Hypothalamus (tissue), 51 donors: Measurements from ENCODE around the gene GNG7.
"Not testable (repeated sequence)": the region's sequence is repeated elsewhere in the genome, so short reads cannot be mapped to it uniquely, and the experiment has no call there.

Source experiments
- DNase-seq, 51 donors: peaks; one replicate each; lab custom pipeline; 2025; lab: John Stamatoyannopoulos, UW

Gene GNG7

DNA sequence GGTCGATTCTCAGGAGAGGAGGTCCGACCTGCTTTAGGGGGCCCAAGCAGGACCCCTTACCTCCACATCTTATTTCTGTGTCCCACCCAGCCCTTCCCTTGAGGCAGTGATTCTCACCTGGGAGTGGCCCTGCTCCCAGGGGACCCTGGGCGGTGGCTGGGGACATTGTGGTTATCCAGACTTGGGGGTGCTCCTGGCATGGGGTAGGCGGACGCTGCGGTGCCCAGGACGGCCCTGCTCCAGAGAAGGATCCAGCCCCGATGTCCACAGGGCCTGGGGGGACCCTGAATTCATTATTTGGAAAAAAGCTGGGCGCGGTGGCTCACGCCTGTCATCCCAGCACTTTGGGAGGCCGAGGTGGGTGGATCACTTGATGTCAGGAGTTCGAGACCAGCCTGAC lies 142.1 kb downstream of the GNG7 start:
- no peak for DNase-seq

DNA sequence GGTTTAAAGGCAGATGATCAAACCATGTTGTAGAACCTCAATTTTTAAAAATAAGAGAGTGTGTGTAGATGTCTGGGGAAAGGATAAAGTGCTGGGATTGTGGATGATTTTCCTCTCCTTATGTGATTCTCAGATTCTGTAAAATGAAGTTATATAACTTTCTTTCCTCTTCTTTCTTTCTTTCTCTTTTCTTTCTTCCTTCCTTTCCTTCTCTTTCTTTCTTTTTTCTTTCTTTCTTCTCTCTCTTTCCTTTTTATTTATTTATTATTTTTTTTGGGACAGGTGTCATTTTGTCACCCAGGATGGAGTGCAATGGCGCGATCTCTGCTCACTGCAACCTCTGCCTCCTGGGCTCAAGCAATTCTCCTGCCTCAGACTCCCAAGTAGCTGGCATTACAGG lies 144.0 kb downstream of the GNG7 start:
- no peak for DNase-seq

DNA sequence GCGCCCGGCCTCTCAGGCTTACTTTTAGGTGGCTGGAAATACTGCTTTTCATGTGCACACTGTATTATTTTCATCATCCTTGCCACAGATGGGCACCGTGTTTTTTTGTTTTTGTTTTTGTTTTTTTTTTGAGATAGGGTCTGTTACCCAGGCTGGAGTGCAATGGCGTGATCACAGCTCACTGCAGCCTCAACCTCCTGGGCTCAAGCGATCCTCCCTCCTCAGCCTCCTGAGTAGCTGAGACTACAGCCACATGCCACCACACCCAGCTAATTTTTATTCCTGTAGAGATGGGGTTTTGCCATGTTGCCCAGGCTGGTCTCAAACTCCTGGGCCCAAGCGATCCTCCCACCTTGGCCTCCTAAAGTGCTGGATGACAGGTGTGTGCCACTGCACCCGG lies 144.4 kb downstream of the GNG7 start:
- not testable (repeated sequence) for DNase-seq

DNA sequence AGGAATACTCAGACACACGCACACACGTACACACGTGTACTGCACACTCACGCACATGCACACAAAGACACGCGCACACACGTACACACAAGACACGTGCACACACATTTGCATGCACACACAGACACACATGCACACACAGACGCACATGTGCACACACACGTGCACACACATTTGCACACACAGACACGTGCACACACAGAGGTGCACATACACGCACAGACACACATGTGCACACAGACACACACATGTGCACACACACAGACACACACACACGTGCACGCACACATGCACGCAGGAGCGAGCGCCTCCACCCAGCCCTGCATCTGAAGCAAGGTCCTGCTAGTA lies 145.4 kb downstream of the GNG7 start:
- no peak for DNase-seq

DNA sequence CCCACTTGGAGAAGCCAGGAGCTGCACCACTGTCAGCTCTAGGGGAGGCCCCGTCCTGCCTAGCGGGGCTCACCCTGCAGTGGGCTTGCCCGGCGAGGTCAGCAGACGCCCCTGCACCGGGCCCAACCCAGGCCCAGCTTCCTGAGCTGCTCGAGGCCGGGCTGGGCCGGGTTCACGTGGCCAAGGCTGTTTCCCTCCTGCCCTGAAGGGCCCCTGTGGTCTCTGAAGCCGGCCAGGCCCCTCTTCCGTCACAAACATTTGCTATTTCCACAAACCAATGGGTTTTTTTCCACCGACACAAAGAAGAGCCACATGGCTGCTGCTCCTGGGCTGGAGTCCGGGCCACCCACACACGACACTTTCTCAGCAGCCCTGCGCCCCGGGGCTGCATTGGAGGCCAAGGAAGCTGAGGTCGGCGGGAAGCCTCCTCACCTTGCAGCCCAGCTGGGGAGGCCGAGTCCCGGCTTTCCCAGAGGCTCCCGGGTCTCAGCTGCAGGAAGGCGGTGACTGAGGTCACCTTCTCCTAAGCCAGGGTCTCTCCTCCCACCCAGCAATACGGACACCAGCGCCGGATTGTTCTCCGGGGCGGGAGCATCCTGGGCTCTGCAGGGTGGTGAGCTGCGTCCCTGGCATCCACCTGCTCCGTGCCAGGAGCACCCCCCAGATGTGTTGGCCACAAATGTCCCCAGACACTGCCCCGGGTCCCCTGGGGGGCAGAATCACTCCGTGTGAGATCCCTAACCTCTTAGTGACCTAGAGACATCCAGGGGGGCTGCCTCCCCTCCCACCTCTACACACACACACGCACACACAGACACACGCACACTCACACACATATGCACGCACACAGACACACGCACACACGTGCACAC lies 146.0 kb downstream of the GNG7 start:
- peak in 1 of 51 donors; percentile 25 for DNase-seq

DNA sequence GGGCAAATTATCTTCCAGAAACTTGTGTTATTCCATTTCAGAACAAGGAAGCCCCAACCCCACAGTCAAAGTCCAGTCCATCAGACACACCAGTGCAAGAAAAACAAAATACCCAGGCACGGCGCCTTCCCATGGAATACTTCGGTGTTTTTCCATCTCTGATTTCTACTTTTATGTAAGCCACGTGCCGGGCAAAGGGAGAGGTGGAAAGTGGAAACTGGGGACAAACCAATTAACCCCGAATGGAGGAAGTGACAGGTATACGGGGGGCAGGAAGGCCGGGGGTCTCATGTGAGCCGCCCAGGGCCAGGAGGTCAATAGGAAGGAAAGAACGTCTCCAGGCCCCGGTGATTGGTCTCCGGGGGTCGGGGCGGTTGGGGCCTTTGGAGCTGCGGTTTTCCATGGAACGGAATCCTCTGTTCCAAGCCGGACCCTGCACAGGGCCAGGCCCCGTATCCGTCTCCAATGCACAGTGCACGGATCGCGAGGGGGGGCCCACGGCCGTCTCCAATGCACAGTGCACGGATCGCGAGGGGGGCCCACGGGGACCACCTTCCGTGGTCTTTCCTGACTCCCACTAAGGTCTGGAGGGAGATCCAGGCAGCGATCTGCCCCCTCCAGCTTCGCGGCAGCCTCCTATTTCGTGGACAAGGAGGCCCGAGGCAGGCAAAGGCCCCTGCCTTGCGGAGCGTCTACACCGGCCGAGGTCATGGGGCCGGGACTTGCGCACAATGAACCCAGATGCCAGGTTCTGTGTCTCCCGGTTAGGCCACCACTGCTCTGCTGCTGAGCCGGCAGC lies 146.9 kb downstream of the GNG7 start:
- no peak for DNase-seq

DNA sequence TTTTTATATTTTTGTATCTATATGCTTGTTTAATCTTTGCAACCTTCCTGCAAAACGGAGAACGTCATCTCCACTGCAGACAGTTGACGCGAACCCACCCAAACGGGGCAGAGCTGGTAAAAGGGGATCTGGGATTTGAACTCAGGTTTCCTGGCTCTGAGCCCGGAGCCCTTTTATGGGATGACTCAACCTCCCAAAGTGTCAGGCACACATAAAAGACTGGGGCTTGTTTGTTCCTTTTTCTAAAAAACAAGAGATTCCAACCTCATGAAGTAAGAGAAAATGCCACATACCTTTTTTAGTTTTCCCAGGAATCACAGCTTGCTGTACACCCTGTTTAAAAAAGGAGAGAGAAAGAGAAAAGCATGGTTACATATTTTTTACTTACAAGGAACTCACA lies 147.6 kb downstream of the GNG7 start:
- DNase-seq: peak in 2 of 51 donors; percentile 16 to 22

DNA sequence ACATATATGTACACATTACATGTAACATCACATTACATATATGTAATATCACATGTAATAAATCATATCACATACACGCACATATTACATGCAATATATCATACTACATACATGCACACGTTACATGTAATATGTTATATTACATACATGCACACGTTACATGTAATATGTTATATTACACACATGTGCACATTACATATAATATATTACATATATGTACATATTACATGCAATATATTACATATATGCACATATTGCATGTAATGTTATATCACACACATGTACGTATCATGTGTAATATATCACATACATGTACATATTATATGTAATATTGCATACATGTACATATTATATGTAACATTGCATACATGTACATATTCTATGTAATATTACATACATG lies 149.0 kb downstream of the GNG7 start:
- DNase-seq: no peak

DNA sequence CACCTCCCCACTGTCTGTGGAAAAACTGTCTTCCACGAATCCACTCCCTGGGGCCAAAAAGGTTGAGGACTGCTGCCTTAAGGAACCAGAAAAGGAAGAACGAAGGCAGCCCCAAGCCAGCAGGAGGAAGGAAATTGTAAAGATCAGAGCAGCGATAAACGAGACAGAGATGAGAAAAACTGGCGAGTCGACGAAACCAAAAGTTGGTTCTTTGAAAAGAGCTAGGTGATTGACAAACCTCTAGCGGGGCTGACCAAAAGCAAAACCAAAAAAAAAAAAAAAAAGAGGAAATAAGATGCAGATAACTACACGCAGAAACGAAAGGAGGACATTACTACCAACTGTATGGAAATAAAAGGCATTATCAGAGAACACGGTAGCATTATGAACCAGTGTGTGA lies 149.6 kb downstream of the GNG7 start:
- no peak for DNase-seq

DNA sequence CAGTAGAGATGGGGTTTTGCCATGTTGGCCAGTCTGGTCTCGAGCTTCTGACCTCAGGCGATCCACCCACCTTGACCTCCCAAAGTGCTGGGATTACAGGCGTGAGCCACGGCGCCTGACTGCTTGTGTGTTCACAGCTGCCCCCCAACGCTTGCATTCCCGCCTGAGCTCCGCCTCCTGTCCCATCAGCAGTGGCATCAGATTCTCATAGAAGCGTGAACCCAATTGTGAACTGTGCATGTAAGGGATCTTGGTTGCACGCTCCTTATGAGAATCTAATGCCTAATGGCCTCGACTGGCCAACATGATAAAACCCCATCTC lies 150.7 kb downstream of the GNG7 start:
- DNase-seq: no peak

DNA sequence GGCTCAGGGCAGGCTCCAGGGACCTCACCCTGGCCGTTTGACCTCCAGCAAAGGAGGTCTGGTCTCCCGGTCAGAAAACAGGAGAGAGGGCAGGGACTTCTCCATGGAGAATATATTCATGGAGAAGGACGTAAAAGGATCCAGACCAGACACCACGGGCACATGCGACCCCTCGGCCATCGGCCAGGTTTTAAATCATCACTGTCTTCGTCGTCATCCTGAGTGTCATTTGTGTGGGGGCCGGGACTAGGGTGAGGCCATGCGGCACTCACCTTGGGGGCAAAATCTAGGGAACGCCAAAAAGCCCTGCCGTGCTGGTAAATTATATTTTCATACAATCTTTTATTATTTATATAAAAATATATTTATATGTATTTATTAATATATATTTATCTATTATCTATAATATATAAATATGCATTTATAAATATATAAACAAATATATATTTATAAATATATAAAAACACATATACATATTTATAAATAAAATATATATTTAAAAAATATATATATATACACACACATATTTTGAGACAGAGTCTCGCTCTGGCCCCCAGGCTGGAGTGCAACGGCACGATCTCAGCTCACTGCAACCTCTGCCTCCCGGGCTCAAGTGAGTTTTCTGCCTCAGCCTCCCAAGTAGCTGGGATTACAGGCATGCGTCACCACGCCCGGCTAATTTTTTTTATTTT lies 151.2 kb downstream of the GNG7 start:
- DNase-seq: no peak

DNA sequence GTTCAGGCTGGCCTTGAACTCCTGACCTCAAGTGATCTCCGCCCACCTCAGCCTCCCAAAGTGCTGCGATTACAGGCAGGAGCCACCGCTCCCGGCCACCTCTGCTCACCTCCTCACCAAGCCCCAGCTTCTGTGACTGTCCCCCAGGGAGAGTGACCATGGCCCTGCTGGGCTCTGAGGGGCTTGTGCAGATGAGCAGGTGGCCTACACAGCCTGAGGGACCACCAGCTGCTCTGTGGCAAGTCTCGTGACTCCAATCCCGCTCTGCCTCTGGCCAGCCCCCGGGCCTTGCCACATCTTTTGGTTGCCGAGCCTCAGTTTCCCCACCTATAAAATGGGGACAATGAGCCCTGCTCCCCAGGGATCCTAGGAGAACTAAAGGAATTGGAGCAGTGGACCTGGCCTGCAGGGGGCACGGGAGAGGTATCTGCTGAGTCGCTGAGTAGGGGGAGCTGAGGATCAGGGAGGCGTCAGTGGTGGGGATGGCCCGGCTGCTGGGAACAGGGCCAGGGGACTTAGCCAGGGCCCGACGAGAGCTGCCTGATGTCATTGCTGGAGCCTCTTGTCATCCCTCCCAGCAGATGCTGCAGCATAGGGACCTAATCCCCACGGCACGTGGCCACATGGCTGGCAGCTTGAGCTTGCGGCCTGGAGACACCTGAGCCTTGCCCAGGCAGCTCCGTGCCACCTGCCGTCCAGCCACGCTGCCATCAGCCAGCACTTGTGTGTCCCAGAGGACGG lies 151.9 kb downstream of the GNG7 start:
- DNase-seq: peak in 37 of 51 donors; percentile 23 to 82 (median 48)

DNA sequence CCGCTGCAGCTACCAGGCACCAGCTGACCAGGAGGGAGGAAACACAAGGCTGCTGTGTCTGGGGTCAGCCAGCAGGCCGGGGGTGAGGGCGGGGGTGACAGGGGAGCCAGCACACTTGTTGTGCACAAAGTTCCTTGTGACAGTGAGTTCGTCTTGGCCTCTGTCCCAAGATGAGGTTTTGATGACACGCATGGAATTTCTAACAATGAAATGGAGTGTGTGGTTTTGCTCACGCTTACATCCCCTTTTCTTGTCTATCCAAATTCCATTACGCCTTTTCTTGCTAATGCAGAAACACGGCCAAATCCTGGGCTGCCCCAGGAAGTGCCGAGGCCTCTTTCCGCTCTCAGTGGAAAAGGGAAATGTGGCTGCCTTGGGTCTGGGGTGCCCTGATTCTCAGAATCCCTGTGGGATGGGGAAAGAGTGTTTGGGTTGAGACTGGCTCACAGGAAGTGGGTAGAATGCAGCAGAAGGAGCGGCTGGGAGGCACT lies 152.7 kb downstream of the GNG7 start:
- DNase-seq: peak in 44 of 51 donors; percentile 22 to 90 (median 70)

DNA sequence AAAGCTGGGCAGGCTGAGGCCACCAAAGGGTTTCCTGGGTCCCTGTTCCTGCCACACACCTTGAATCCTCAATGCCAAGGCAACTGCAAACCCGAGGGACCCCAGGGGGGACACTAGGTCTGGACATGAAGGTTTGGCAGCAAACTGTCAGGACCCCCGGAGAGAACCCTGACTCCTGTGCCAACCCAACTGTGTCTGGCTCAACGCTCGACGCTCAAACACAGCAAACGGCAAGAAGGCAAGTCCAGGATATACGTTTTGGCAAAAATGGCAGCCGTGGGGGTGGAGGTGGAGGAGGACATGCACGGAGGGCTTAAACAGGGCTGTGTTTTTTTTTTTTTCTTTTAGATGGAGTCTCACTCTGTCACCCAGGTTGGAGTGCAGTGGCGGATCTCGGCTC lies 153.5 kb downstream of the GNG7 start:
- DNase-seq: no peak

DNA sequence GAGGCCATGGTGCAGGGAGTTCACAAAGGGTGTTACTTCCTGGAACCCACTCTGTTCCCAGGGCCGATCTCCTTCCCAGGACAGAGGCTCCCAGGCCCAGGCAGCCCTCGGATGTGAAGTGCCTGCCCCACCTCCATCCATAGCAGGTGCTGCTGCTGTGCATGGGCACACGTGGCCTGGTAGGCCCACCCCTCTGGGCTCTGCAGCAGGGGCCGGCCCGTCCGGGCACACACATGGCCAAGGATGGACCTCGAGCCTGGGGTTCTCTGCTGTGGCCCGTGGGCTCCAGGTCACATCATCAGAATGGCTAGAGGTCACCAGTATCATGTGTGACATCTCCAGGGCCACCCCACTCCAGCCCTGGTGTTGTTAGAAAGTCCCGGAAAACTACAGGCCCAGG lies 154.8 kb downstream of the GNG7 start:
- no peak for DNase-seq

DNA sequence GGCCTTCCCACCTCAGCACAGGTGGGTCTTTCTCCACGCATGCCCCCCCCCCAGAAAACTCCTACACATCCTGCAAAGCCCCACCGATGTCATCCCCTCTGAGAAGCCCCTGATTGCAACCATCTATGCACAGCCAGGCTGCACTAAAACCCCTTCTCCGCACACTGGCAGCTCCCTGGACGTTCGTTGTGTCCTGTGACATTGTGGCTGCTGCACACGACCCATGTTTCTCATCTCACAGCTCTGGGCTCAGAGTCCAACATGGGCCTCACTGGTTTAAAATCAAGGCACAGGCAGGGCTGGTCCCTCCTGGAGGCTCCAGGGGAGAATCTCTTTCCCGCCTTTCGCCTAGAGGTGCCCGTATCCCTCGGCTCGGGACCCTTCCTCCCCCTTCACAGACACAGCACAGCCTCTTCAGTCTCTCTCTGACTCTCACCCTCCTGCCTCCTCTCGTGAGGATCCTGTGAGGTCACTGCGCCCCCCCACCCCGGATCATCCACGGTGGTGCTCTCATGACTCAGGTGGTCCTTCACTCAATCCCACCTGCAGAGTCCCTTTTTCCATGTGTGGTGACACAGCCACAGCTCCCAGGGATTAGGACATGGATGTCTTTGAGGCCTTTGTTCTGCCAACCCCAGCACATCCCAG lies 155.3 kb downstream of the GNG7 start:
- DNase-seq: no peak

DNA sequence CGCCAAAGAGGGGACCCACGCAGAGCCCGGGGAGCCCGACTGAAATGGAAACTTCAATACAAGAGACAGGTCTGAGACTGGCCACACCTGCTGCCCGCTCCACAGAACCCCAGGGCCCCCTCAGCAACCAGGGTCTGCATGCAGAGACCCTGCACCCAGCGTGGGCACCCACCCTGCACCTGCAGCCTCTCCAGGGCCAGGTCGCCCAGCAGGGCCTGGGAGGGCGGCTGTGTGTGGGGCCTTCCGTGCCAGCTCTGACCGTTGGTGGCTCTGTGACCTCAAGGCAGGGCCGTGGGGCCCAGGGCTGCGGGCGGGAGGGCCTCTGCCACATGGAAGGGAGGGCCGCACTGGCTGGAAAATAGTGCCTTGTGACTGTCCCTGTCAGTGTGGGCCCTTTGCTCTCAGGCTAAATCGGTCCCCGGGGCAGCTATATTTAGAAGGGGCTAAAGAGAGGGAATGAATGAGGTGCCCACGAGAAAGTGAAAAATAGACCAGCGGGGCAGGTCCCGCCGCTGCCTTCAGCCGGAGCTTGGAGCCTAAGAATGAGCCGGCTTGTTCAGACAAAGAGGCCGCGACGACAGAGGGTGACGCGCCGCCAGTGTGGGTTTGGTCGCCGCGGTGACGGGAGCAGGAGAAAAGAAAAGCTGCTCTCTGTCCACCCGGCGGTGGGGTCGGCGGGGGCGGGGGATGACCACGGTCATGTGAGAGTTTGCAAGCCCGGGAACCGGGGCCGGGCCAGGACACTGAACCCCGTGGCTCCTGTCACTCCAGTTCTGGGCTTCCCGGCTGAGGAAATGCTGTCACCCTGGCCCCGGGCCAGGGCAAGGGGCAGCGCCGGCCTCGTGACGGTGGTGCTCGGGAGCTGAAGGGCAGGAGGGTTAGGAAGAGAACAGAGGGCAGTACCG lies 156.1 kb downstream of the GNG7 start:
- peak; percentile 46 to 98 (median 90) for DNase-seq

DNA sequence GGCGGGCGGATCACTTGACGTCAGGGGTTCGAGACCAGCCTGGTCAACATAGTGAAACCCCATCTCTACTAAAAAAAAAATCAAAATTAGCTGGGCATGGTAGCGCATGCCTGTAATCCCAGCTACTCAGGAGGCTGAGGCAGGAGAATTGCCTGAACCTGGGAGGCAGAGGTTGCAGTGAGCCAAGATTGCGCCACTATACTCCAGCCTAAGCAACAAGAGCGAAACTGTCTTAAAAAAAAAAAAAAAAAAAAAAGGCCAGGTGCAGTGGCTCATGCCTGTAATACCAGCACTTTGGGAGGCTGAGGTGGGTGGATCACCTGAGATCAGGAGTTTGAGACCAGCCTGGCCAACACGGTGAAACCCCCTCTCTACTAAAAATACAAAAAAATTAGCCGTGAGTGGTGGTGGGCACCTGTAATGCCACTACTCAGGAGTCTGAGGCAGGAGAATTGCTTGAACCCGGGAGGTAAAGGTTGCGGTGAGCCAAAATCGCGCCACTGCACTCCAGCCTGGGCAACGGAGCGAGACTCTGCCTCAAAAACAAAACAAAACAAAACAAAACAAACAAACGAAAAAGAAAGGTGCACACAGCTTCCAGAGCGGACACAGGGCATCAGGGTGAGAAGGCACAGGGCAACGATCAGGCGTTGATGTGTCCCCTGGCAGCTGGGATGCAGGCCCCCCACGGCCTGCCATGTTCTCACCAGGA lies 156.9 kb downstream of the GNG7 start:
- not testable (repeated sequence) for DNase-seq
